Memory B cell (primary cell): Measurements from ENCODE around the gene RASD1.
"Not testable (repeated sequence)": the region's sequence is repeated elsewhere in the genome, so short reads cannot be mapped to it uniquely, and the experiment has no call there.

Experiments used
- ATAC-seq: fragments of 150-1000 bp; cut with Tn5 transposase; 2 replicates; pipeline ENCODE4 v1.10.0; 2021; ENCODE audit warnings: low read depth, mild to moderate bottlenecking, moderate library complexity
- DNase-seq, 2 donors: peaks; one replicate each; pipeline ENCODE4 v3.0.0; 2022; ENCODE audit warnings: low spot score in 2 of 2
- H3K27ac Mint-ChIP-seq: one replicate; pipeline ENCODE4 v1.8.0; 2022; ENCODE audit warnings: mild to moderate bottlenecking, moderate library complexity, mixed read lengths
- H3K27me3 Mint-ChIP-seq: one replicate; pipeline ENCODE4 v1.8.0; 2022; ENCODE audit warnings: mixed read lengths
- H3K36me3 Mint-ChIP-seq: one replicate; pipeline ENCODE4 v1.8.0; 2022; ENCODE audit warnings: mild to moderate bottlenecking, mixed read lengths
- H3K4me1 Mint-ChIP-seq: one replicate; pipeline ENCODE4 v1.8.0; 2022; ENCODE audit warnings: mixed read lengths
- H3K4me3 Mint-ChIP-seq: one replicate; pipeline ENCODE4 v1.8.0; 2022; ENCODE audit warnings: mild to moderate bottlenecking, moderate library complexity, mixed read lengths
- H3K9me3 Mint-ChIP-seq: one replicate; pipeline ENCODE4 v1.8.0; 2022; ENCODE audit warnings: mixed read lengths

The RASD1 gene

DNA sequence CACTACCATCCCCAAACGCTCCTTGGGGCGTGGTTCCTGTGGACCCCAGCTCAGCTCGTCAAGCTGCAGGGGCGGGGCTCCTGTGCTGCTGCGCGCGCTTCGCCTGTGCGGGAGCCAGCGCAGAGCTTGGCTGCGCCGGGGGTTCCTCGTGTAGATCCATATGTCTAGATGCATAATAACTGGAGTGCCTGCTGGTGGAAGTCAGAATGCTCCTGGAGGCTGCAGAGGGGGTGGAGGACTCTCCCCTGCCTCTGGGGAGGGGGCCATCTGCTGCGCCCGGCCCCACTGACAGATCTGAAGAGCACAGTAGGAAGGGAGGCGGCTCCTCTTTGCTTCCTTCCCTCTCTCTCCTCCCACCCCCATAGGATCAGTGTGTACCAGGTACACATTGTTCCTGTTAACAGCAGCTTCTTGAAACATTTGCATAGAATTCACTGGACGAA is 4.6 kb downstream of the RASD1 start:
- Mint-ChIP-seq H3K27ac (no peak overlapping the region), H3K9me3 (no peaks in the 10 kb centered on the region), H3K36me3 (peaks cover 14% of the 10 kb centered on the region), H3K4me1 (peaks cover 10% of the 10 kb centered on the region), H3K4me3 (no peak overlapping the region), H3K27me3 (peaks cover 4% of the 10 kb centered on the region)
- ATAC-seq (no peak), DNase-seq (no peak)

DNA sequence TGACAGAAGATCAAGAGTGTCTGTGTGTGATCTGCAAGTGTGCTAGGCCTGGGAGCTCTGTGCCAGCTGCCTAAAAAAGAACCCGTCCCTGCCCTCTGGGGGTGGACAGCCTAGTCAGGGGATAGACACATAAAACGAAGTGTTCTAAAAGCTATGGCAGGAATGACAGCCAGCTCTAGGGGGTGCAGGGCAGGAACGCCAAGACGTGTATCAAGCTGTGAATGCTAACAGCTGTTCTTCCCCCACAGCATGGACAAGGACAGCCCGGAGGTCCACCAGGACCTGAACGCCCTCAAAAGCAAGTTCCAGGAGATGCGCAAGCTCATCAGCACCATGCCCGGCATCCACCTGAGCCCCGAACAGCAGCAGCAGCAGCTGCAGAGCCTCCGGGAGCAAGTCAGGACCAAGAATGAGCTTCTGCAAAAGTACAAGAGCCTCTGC is 5.1 kb downstream of the RASD1 start:
- Mint-ChIP-seq H3K4me1 (peaks cover 10% of the 10 kb centered on the region), H3K27ac (no peak overlapping the region), H3K9me3 (no peaks in the 10 kb centered on the region), H3K27me3 (peaks cover 4% of the 10 kb centered on the region), H3K4me3 (no peak overlapping the region), H3K36me3 (peaks cover 14% of the 10 kb centered on the region)
- DNase-seq = no peak
- no peak for ATAC-seq

DNA sequence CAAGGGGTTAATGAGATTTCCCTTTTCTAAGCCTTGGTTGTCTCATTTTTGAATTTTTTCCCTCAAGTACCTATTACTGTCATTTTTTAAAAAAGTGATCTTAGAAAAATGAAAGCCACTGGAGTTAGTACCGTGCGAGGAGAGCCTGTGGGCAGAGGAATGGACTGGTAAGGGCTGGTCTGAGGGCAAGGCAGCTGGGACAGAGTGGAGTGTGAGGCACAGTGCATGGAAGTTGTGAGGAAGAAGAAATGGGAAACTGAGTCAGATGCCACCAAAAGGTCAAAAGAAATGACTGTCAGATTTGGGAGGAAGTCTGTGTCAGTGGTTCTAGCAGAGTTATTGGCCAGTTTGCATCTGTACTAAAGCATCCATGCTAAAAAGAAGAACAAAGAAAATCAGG is 8.2 kb downstream of the RASD1 start:
- Mint-ChIP-seq H3K4me1 (peaks cover 10% of the 10 kb centered on the region), H3K27me3 (no peaks in the 10 kb centered on the region), H3K4me3 (no peak overlapping the region), H3K36me3 (peaks cover 20% of the 10 kb centered on the region), H3K27ac (no peak overlapping the region), H3K9me3 (no peaks in the 10 kb centered on the region)
- ATAC-seq = no peak
- DNase-seq = no peak

DNA sequence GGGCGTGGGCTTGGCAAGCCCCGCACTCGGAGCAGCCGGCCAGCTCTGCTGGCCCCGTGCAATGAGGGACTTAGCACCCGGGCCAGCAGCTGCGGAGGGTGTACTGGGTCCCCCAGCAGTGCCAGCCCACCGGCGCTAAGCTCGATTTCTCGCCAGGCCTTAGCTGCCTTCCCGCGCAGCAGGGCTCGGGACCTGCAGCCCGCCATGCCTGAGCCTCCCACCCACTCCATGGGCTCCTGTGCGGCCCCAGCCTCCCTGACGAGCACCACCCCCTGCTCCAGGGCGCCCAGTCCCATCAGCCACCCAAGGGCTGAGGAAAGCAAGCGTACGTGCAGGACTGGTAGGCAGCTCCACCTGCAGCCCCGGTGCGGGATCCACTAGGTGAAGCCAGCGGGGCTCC is 9.8 kb downstream of the RASD1 start:
- H3K27me3 Mint-ChIP-seq, ATAC-seq, H3K27ac Mint-ChIP-seq, H3K9me3 Mint-ChIP-seq, DNase-seq, H3K4me3 Mint-ChIP-seq: not testable (repeated sequence)
- H3K36me3 Mint-ChIP-seq = peaks cover 24% of the 10 kb centered on the region
- H3K4me1 Mint-ChIP-seq = peaks cover 19% of the 10 kb centered on the region

DNA sequence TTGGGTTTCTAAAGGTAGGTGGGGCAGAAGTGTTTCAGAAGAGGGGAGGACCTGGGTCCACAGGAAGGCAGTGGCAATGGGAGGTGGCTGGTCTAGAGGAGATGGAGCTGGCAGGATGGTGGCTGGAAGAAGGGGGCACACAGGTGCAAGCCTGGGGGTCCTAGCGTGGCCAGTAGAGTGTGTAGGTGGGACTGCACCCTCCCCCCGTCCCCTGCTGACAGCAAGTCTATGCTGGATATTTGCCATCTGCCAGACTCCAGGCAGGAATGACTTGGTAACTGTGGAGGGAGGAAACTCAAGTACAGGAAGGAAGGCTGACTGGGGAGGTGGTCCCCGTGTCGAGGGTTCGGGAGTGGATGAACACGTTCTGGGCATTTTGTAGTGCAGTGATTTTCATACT is 10.8 kb downstream of the RASD1 start:
- DNase-seq (no peak), ATAC-seq (no peak)
- Mint-ChIP-seq H3K9me3 (no peaks in the 10 kb centered on the region), H3K27me3 (no peaks in the 10 kb centered on the region), H3K4me1 (peaks cover 23% of the 10 kb centered on the region), H3K36me3 (peaks cover 28% of the 10 kb centered on the region), H3K4me3 (no peak overlapping the region), H3K27ac (no peak overlapping the region)

DNA sequence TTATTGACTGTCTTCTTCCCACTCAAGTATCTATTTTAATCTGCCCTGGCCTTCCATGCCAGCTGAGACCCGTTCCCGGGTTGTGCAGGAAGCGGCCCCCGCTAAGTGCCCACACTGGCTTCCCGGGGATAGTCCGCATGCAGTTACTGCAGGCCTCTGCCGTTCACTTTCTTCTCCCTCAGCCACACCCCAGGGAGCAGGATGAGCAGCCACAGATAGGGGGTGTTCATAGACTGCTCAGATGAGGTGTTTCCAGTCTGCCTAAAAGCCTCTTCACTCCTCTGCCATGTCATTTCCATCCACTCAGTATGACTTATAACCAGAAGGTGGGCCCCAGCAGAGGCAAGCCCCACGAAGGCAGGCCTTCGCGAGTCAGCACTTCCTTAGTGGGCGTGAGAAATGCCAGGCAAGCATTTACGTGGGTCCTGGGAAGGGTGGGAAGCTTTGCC is 11.7 kb downstream of the RASD1 start:
- no peak for ATAC-seq
- no peaks in the 10 kb centered on the region for H3K9me3 Mint-ChIP-seq
- H3K27ac Mint-ChIP-seq = no peak overlapping the region
- peaks cover 30% of the 10 kb centered on the region for H3K36me3 Mint-ChIP-seq
- H3K4me1 Mint-ChIP-seq = peaks cover 24% of the 10 kb centered on the region
- H3K4me3 Mint-ChIP-seq = no peak overlapping the region
- no peaks in the 10 kb centered on the region for H3K27me3 Mint-ChIP-seq
- no peak for DNase-seq

DNA sequence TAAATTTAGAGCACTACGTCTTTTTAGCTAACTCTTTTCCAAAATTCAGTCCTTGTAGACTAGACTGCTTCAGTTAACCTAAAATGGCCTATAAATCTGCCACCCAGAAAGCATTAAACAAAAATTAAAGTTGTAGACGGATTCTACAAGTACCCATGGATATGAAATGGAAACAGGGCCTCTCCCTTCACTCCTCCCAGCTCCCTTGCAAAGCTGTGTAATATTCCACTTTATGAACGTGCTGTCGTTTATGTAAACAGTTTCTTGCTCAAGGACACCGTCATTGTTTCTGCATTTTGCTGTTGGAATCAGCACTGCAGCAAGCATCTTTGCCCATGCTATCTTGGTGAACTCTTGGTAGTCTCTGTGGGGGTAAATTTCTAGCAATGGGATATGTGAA is 14.3 kb downstream of the RASD1 start:
- no peak overlapping the region for H3K27ac Mint-ChIP-seq
- H3K36me3 Mint-ChIP-seq = peaks cover 21% of the 10 kb centered on the region

DNA sequence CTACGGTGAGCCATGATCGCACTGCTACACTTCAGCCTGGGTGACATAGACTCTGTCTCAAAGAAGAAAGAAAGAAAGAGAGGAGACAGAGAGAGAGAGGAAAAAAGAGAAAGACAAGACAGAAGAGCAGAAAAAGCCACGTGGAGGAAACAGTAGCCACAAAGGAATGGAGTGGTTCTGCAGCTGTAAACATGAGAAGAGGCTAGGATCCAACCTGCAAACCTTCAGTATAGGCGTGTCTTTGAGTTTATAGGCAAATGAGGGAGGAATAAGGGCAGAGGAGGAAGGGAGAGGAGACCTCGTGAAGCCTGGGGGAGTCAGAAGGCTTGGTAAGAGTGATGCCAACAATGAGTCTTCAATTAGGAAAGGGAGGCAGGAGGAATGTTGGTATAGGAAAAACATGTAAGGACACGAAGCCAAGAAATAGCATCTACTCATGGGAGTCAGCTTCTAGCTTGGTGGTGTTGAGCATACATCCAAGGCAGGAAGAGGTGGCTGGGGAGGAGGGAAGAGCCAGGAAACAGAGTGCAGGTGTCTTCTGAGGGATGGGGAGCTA is 15.5 kb downstream of the RASD1 start:
- no peaks in the 10 kb centered on the region for H3K9me3 Mint-ChIP-seq
- H3K36me3 Mint-ChIP-seq = peaks cover 19% of the 10 kb centered on the region
- peak overlapping the region; percentile 12 for H3K27ac Mint-ChIP-seq
- no peak overlapping the region for H3K4me3 Mint-ChIP-seq
- H3K4me1 Mint-ChIP-seq = peaks cover 32% of the 10 kb centered on the region
- no peak for DNase-seq
- peaks cover under 1% of the 10 kb centered on the region for H3K27me3 Mint-ChIP-seq
- ATAC-seq = no peak

More for the DNA sequence above, 14.3 kb downstream of the RASD1 start:
- Mint-ChIP-seq H3K27me3 (no peaks in the 10 kb centered on the region), H3K9me3 (no peaks in the 10 kb centered on the region), H3K4me1 (peaks cover 30% of the 10 kb centered on the region), H3K4me3 (no peak overlapping the region)
- DNase-seq = no peak
- no peak for ATAC-seq

DNA sequence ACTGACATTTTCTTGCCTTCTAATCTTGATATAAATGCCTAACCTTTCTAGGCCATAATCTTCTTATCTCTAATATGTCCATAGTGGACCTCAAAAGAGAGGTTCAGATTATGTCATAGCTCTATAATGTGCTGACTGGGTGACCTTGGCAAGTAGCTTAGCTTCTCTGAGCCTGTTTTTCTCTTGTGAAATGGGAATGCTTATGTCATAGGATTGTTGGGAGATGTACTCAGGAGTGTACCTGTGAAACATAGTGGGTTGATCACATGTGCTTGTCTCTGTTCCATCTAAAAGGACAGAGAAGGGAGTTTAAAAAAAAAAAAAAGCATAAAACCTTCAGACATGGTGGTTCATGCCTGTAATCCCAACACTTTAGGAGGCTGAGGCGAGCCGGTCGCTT is 17.0 kb downstream of the RASD1 start:
- H3K4me1 Mint-ChIP-seq = peaks cover 26% of the 10 kb centered on the region
- no peaks in the 10 kb centered on the region for H3K9me3 Mint-ChIP-seq
- ATAC-seq (no peak), DNase-seq (no peak)
- H3K27me3 Mint-ChIP-seq = peaks cover 4% of the 10 kb centered on the region
- H3K4me3 Mint-ChIP-seq = no peak overlapping the region
- no peak overlapping the region for H3K27ac Mint-ChIP-seq
- H3K36me3 Mint-ChIP-seq = peaks cover 15% of the 10 kb centered on the region

DNA sequence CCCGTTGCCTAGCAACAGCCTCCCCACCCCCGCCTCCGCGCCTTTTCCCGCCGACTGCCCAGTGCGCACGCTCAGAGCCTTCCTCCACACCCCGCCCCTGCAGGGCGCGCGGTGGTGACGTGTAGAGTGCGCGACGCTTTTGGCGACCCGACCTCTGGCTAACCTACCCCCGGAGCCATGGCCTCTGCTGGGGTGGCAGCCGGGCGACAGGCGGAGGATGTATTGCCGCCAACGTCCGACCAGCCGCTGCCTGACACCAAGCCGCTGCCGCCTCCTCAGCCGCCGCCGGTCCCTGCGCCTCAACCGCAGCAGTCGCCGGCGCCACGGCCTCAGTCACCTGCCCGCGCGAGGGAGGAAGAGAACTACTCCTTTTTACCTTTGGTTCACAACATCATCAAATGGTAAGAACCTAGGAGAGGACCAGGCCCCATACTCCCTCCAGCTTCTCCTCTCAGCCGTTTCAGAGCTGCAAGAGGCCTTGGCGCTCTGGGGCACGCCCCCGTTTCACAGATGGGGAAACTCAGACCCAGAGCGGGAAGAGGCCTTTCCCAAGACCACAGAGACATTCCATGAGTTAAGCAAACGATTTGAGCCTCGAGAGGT is 19.2 kb downstream of the RASD1 start, which contains the start of gene MED9:
Gene MED9, plus strand, starts transcription at position 136 of the 603 bp plus-strand sequence. Its CDS starts 42 bp downstream, at position 178.
- ATAC-seq (peak; percentile 99), DNase-seq (peak; percentile 93 to 95)
- H3K4me3 Mint-ChIP-seq = peak within 1 kb of the TSS; percentile 80
- peaks cover 16% of the 10 kb centered on the region for H3K4me1 Mint-ChIP-seq
- peak within 1 kb of the TSS; percentile 91 for H3K27ac Mint-ChIP-seq
- peaks cover 6% of the 10 kb centered on the region for H3K27me3 Mint-ChIP-seq
- peaks cover 9% of the 10 kb centered on the region for H3K36me3 Mint-ChIP-seq
- no peaks in the 10 kb centered on the region for H3K9me3 Mint-ChIP-seq

DNA sequence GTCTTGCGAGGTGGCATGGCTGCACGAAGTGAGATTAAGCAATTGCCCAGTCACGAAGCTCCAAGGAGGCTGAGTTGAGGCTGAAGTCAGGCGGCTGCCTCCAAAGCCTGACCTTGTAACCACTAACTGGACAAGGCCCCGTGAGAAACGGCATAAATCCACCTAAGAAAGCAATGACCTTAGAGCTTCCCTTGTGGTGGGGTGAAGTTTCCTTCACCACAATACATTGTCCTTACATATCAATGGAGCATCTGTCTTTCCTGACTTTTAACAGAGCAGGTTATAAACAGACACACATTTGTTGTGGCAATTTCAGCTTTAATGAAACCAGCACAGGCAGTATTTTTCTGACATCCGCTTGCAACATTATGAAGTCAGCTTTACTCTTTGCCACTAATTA is 21.9 kb downstream of the RASD1 start:
- peaks cover 1% of the 10 kb centered on the region for H3K36me3 Mint-ChIP-seq
- no peak overlapping the region for H3K27ac Mint-ChIP-seq
- no peaks in the 10 kb centered on the region for H3K9me3 Mint-ChIP-seq
- H3K27me3 Mint-ChIP-seq = peaks cover 9% of the 10 kb centered on the region
- no peak overlapping the region for H3K4me3 Mint-ChIP-seq
- H3K4me1 Mint-ChIP-seq = peaks cover 8% of the 10 kb centered on the region
- no peak for ATAC-seq
- DNase-seq = no peak

DNA sequence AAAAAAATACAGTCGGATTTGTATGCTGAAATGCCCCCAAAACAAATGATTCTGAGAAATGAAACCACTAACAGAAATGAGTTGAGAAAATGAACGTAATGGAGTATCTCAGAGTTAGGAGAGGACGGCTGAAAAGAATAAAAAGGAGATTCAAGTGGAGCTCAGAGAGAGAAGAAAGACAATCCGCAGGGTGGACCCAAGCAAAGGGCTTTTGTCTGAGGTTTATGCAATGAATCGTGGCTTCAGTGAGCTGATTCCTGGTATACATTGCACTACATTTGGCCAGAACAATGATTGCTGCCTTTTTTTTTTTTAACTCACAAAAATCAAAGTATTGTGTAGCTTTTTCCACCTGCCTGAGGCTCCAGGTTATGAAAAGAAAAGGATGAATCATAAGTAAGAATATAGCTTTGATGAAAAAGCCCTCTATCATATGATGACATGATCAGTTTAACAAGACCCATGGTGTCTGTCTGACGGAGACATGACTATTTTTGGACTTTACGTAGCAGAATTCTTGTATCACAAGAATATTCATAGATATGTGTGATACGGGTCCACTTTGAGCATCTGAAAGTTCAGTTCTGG is 23.8 kb downstream of the RASD1 start:
- H3K27ac Mint-ChIP-seq = no peak overlapping the region
- H3K36me3 Mint-ChIP-seq = no peaks in the 10 kb centered on the region
- H3K27me3 Mint-ChIP-seq = peaks cover 13% of the 10 kb centered on the region

DNA sequence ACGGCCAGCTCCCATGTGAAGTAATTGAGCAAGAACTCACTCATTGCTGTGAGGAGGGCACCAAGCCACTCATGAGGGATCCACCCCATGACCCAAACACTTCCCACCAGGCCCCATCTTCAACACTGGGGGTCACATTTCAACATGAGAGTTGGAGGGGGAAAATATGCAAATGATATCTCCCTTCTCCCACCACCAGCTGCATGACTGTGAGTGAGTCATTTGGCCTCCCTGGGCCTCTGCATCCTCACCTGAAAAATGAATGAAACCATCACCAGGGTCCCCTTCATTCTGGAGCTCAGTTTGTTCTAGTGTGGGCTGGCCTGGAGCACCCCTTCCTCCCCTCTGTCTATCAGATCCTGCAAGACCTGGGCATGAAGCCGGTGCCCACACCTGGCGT is 26.2 kb downstream of the RASD1 start:
- DNase-seq (no peak), ATAC-seq (no peak)
- peaks cover 15% of the 10 kb centered on the region for H3K27me3 Mint-ChIP-seq
- H3K27ac Mint-ChIP-seq = no peak overlapping the region
- no peak overlapping the region for H3K4me3 Mint-ChIP-seq
- H3K36me3 Mint-ChIP-seq = no peaks in the 10 kb centered on the region
- H3K4me1 Mint-ChIP-seq = no peaks in the 10 kb centered on the region
- no peaks in the 10 kb centered on the region for H3K9me3 Mint-ChIP-seq

More for the DNA sequence above, 23.8 kb downstream of the RASD1 start:
- ATAC-seq = no peak
- H3K4me1 Mint-ChIP-seq = peaks cover 3% of the 10 kb centered on the region
- no peak for DNase-seq
- no peaks in the 10 kb centered on the region for H3K9me3 Mint-ChIP-seq
- H3K4me3 Mint-ChIP-seq = no peak overlapping the region

DNA sequence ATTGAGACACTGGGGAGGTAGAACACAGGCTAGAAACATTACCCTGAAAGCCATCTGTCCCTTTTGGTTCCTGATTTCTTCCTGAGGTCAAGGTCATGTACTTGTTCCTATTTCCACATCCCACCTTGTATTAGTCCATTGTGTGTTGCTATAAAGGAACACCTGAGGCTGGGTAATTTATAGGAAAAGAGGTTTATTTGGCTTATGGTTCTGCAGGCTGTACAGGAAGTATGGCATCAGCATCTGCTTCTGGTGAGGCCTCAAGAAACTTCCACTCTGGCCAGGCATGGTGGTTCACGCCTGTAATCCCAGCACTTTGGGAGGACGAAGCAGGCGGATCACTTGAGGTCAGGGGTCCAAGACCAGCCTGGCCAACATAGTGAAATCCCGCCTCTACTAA is 26.8 kb downstream of the RASD1 start:
- Mint-ChIP-seq H3K4me1 (no peaks in the 10 kb centered on the region), H3K4me3 (no peak overlapping the region), H3K27ac (no peak overlapping the region), H3K36me3 (no peaks in the 10 kb centered on the region), H3K27me3 (peaks cover 19% of the 10 kb centered on the region), H3K9me3 (no peaks in the 10 kb centered on the region)
- ATAC-seq (no peak), DNase-seq (no peak)
